SK-N-SH (cell line): ENCODE results near the gene RIC8B. TPM values are rescaled to one million over a fixed set of nuclear protein-coding genes. Genes with fewer than 3 reads are reported as not detected.

Source experiments
- CTCF ChIA-PET: fragments of 300-600, 350-600 bp; formaldehyde crosslinking; extraction: SDS; loops from one replicate; lab custom pipeline; 2021; lab: Yijun Ruan, JAX
- POLR2A ChIA-PET: fragments of 350-600 bp; sonication (Branson Sonifier 250); formaldehyde crosslinking; extraction: SDS; loops from one replicate; lab custom pipeline; 2020; ENCODE audit warnings: antibody characterized with exemption, inconsistent platforms; lab: Yijun Ruan, JAX
- DNase-seq: peaks from one replicate; pipeline ENCODE4 v3.0.0; 2012
- H2AFZ ChIP-seq: fragments of 200-600 bp; sonication (generic); 2 replicates; pipeline ENCODE4 v1.8.1; 2016; ENCODE audit warnings: antibody characterized with exemption, mild to moderate bottlenecking, low read depth
- H3F3A ChIP-seq: fragments of 200-600 bp; sonication (generic); replicated peaks from 2 replicates; pipeline ENCODE3; 2016; ENCODE audit warnings: antibody characterized with exemption, mild to moderate bottlenecking; ENCODE audit not compliant: insufficient read depth
- H3K27ac ChIP-seq, 2 experiments: fragments of 200-500 bp in 1 of 2; fragments of 200-600 bp in 1 of 2; sonication (Bioruptor generic) in 1 of 2; sonication (generic), shearing (Covaris generic) in 1 of 2; 2 replicates each; pipeline versions ENCODE4 v1.5.1 to v1.6.1; 2014 to 2016; ENCODE audit warnings: low read depth in 2 of 2, inconsistent platforms in 1 of 2, low read length in 1 of 2, mild to moderate bottlenecking in 1 of 2, mixed read lengths in 1 of 2
- H3K27me3 ChIP-seq: fragments of 200-600 bp; sonication (generic), shearing (Covaris generic); 2 replicates; pipeline ENCODE4 v1.6.1; 2016; ENCODE audit warnings: mixed run types; ENCODE audit not compliant: insufficient read depth
- H3K36me3 ChIP-seq, 2 experiments: fragments of 200-500 bp in 1 of 2; fragments of 200-600 bp in 1 of 2; sonication (Bioruptor generic) in 1 of 2; sonication (generic) in 1 of 2; replicated peaks in 1 of 2; 2 replicates each; pipeline versions ENCODE3 to v1.5.1; 2014 to 2016; ENCODE audit warnings: low read length in 1 of 2, mild to moderate bottlenecking in 1 of 2; ENCODE audit not compliant: insufficient read depth in 2 of 2, control insufficient read depth in 1 of 2
- H3K4me1 ChIP-seq, 2 experiments: fragments of 200-500 bp in 1 of 2; fragments of 200-600 bp in 1 of 2; sonication (Bioruptor generic) in 1 of 2; sonication (generic), shearing (Covaris generic) in 1 of 2; 2 replicates each; pipeline versions ENCODE4 v1.5.1 to v1.6.1; 2014 to 2016; ENCODE audit warnings: low read depth in 1 of 2, low read length in 1 of 2, mixed run types in 1 of 2; ENCODE audit not compliant: insufficient read depth in 2 of 2, control insufficient read depth in 1 of 2
- H3K4me2 ChIP-seq: fragments of 200-600 bp; sonication (generic), shearing (Covaris generic); 2 replicates; pipeline ENCODE4 v1.6.1; 2017; ENCODE audit warnings: mixed run types
- H3K4me3 ChIP-seq, 2 experiments: fragments of 200-500 bp in 1 of 2; fragments of 200-600 bp in 1 of 2; sonication (Bioruptor generic) in 1 of 2; sonication (generic), shearing (Covaris generic) in 1 of 2; 2 replicates each; pipeline versions ENCODE4 v1.5.1 to v1.8.1; 2014 to 2016; ENCODE audit warnings: low read depth in 2 of 2, inconsistent platforms in 1 of 2, low read length in 1 of 2, mild to moderate bottlenecking in 1 of 2, mixed read lengths in 1 of 2, moderate library complexity in 1 of 2
- H3K79me2 ChIP-seq: fragments of 200-600 bp; sonication (generic); 2 replicates; pipeline ENCODE4 v1.8.1; 2017; ENCODE audit warnings: mild to moderate bottlenecking; ENCODE audit not compliant: insufficient read depth
- H3K9ac ChIP-seq: fragments of 200-600 bp; sonication (generic); 2 replicates; pipeline ENCODE4 v1.6.1; 2017; ENCODE audit warnings: mixed run types
- H3K9me2 ChIP-seq: fragments of 200-600 bp; sonication (generic); 2 replicates; pipeline ENCODE4 v1.6.1; 2017; ENCODE audit warnings: mixed run types
- H3K9me3 ChIP-seq: fragments of 200-600 bp; sonication (generic); 2 replicates; pipeline ENCODE4 v1.6.1; 2017; ENCODE audit warnings: mixed run types, mild to moderate bottlenecking, moderate library complexity
- H4K20me1 ChIP-seq: fragments of 200-600 bp; sonication (generic); 2 replicates; pipeline ENCODE4 v1.6.1; 2017; ENCODE audit warnings: mild to moderate bottlenecking, mixed run types; ENCODE audit not compliant: insufficient read depth
- EP300 ChIP-seq, 2 experiments: IDR thresholded peaks; 2 replicates each; pipeline versions ENCODE4 v1.4.0 to v1.6.1; 2012; ENCODE audit warnings: borderline replicate concordance in 1 of 2, low read depth in 1 of 2, low read length in 1 of 2
- GABPA ChIP-seq: IDR thresholded peaks from 2 replicates; pipeline ENCODE4 v1.4.0; 2012; ENCODE audit warnings: low read depth, mild to moderate bottlenecking
- GATA2 ChIP-seq: sonication (generic); formaldehyde crosslinking; IDR thresholded peaks from 2 replicates; pipeline ENCODE4 v1.5.0; 2020; ENCODE audit warnings: mild to moderate bottlenecking, missing genetic modification reagents
- IRF3 ChIP-seq: fragments of 150-350 bp; IDR thresholded peaks from 2 replicates; pipeline ENCODE4 v1.6.1; 2016; ENCODE audit warnings: mild to moderate bottlenecking, low read depth, low read length
- JUND ChIP-seq: IDR thresholded peaks from 2 replicates; pipeline ENCODE4 v1.4.0; 2012
- MAX ChIP-seq: IDR thresholded peaks from 2 replicates; pipeline ENCODE4 v1.4.0; 2012; ENCODE audit warnings: low read depth
- PBX3 ChIP-seq: IDR thresholded peaks from 2 replicates; pipeline ENCODE4; 2012
- POLR2AphosphoS5 ChIP-seq: IDR thresholded peaks from 2 replicates; pipeline ENCODE4 v1.6.1; 2012; ENCODE audit warnings: low read depth, low read length
- RFX5 ChIP-seq: IDR thresholded peaks from 2 replicates; pipeline ENCODE4 v1.6.1; 2012; ENCODE audit warnings: mild to moderate bottlenecking, improper control_type of control experiment, low read length
- SMC3 ChIP-seq: IDR thresholded peaks from 2 replicates; pipeline ENCODE4 v1.6.1; 2012; ENCODE audit warnings: low read depth, low read length, improper control_type of control experiment
- TAF1 ChIP-seq: IDR thresholded peaks from 2 replicates; pipeline ENCODE4 v1.6.1; 2012; ENCODE audit warnings: low read depth, mild to moderate bottlenecking, low read length, moderate library complexity, borderline replicate concordance
- TEAD4 ChIP-seq: IDR thresholded peaks from 2 replicates; pipeline ENCODE4 v1.4.0; 2012; ENCODE audit warnings: mild to moderate bottlenecking, borderline replicate concordance; ENCODE audit not compliant: insufficient read depth
- USF2 ChIP-seq: fragments of 150-350 bp; IDR thresholded peaks from 2 replicates; pipeline ENCODE4 v1.6.1; 2017; ENCODE audit warnings: antibody characterized with exemption, low read length, low read depth, borderline replicate concordance
- ZBTB33 ChIP-seq: IDR thresholded peaks from 2 replicates; pipeline ENCODE4 v1.4.0; 2012; ENCODE audit warnings: low read depth, borderline replicate concordance
- polyA plus RNA-seq, 3 experiments: library from polyadenylated mRNA; depleted of rRNA; stranded (reverse); fragments of >200 nt; gene quantifications; 2 replicates each; pipeline ENCODE4 v1.2.3, GENCODE V29; 2012

The RIC8B gene
- polyA plus RNA-seq, 1 of the 3 experiments (the other 2 are of a cell fraction): 6.2 TPM

- TF ChIP-seq ZBTB33 (no peak), RFX5 (no peak), TEAD4 (no peak), TAF1 (no peak), USF2 (no peak)
Observed at GRCh38 chr12:106894774-106895173, 120.3 kb downstream of the RIC8B start (continued).

GRCh38 chr12:106896603-106897002 lies 122.1 kb downstream of the RIC8B start:
- CTCF ChIA-PET: interaction anchor here (0.6 to 1.5 kb wide), 3 partner anchors 23 to 670 kb away, joined by 3 to 4 read pairs (median 4); no protein-coding TSS in a partner anchor
- H3K9me3 ChIP-seq: no peaks in the 10 kb centered on the region
- no peaks in the 10 kb centered on the region for H3K27me3 ChIP-seq

More at GRCh38 chr12:106896603-106897002, 122.1 kb downstream of the RIC8B start:
- no peaks in the 10 kb centered on the region for H3K36me3 ChIP-seq
- POLR2A ChIA-PET: no interaction called here
- H3F3A ChIP-seq: no peaks in the 10 kb centered on the region
- DNase-seq: no peak
- no peak overlapping the region for H3K27ac ChIP-seq
- no peaks in the 10 kb centered on the region for H3K79me2 ChIP-seq
- no peaks in the 10 kb centered on the region for H4K20me1 ChIP-seq
- no peaks in the 10 kb centered on the region for H3K4me1 ChIP-seq
- no peak overlapping the region for H2AFZ ChIP-seq
- no peaks in the 10 kb centered on the region for H3K9me2 ChIP-seq
- no peak for TF ChIP-seq JUND
- no peak for TF ChIP-seq IRF3
- no peak for TF ChIP-seq EP300 (IDR thresholded peaks at IDR 0.05; ENCODE audit: borderline replicate concordance in 1 of 2, low read depth in 1 of 2, low read length in 1 of 2)
- no peak for TF ChIP-seq ZBTB33
- no peak for TF ChIP-seq GATA2 (CRISPR knock-in tag)
- TF ChIP-seq GABPA: no peak
- TF ChIP-seq TAF1: no peak
- no peak for TF ChIP-seq SMC3
- no peak for TF ChIP-seq MAX
- no peak for TF ChIP-seq POLR2AphosphoS5
- TF ChIP-seq PBX3: no peak
- no peak overlapping the region for H3K4me2 ChIP-seq
- H3K4me3 ChIP-seq: no peak overlapping the region
- no peak overlapping the region for H3K9ac ChIP-seq
